Measurements from ENCODE around the gene SNX19.
"Not testable (repeated sequence)": the region's sequence is repeated elsewhere in the genome, so short reads cannot be mapped to it uniquely, and the experiment has no call there.

Gene SNX19

GRCh38 chr11:130872513-130872912 lies 43.8 kb downstream of the SNX19 start:
- no peak for DNase-seq (ENCODE audit: low spot score)

- no peak for DNase-seq (ENCODE audit: low spot score)
Measured at GRCh38 chr11:130872102-130872501, 44.2 kb downstream of the SNX19 start.

DNA sequence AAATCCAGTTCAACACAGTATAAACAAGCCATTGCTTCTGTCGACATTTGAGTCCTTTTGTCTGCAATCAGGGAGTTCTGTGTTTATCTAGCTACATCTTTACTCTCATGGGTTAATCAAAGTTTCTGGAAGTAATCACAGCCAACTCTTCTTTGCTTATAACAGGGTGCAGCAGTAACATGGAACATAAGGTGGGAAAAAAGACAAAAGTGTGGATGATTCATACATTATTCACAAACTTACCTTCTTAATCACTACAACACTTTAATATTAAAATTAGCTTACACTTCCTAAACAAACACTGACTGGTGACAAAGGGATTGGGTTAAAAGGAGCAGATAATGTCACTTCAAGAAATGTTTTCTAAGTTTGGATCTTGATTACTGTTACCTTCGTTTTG lies 44.7 kb downstream of the SNX19 start:
- no peak for DNase-seq (ENCODE audit: low spot score)

DNA sequence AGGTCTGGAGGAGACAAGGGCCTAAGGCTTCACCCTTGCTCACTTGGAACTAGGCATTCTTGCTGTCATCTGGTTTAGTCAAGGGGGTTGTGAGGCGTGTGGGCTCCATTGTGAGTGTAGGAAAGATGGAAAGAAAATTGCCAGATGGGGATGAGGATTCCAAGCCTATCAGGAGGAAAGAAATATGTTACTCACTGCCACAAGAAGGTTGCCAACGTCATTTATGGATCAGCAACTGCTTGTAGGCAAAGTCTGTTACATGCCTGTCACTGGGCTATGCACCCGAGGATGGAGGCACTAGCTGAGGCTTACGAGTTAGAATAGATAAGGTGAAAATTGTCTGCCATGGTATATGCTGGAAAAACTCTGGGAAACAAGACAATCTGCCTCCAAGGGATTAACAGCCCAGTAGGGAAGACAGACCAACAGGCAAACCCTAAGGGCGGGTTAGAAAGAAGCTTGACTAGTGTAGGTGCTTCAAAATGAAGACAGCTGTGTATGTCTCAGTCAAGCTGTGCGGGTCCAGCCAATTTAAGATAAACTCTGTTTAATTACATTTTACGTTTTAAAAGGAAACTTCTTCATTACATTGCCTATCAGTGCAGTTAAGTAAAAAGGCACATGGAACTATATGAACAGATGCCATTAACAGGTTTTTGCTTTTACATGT lies 47.4 kb downstream of the SNX19 start:
- no peak for DNase-seq (ENCODE audit: low spot score)

DNA sequence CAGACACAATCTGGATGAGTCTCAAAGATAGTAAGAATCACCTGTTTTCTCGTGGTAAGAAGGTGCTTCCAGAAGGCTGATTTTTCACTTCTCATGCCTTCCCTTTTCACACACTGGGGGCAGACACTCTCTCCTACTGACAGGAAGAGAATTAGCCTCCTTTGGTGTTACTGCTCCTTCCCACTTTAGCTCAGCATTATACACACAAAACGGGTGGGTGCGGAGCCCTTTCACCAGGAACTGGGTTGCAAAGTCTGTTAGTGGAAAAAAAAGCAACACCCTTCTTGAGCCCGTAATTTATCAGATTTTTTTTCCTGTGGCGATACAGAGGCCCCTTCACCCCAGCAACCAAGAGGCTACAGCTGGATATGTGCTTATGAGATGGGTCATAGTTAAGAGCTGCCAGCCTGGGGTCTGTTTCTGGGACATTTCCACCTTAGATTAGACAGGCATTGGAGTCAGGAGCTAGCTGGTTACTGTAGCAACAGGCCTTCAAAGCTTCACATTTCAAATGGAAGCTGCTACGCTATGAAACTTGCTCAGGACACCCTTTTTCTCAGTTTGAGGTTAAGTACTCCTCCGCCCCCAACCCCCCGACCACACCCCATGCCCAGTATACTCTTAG lies 48.1 kb downstream of the SNX19 start:
- DNase-seq (ENCODE audit: low spot score), result no peak

DNA sequence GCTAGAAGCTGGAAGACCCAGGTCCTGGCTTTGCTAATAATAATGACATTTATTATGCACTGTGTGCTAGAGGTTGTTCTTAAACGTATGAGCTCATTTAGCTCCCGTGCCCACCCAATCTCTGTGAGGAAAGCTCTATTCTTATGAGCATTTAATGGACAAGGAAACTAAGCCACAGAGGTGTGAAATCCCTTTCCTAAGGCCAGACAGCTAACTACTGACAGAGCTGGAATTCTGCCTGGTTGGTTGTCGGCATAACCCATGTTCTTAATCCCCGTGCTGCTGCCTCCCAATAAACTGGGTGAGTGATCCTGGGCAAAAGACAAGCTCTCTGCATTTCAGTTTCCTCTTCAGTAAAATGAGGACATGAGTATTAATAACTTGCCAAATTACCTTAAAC lies 49.4 kb downstream of the SNX19 start:
- DNase-seq (ENCODE audit: low spot score), result no peak

- no peak for DNase-seq (ENCODE audit: low spot score)
Measured at GRCh38 chr11:130865774-130866114, 50.5 kb downstream of the SNX19 start.

GRCh38 chr11:130865091-130865773 lies 51.0 kb downstream of the SNX19 start:
- no peak for DNase-seq (ENCODE audit: low spot score)

GRCh38 chr11:130861902-130862860 lies 54.1 kb downstream of the SNX19 start:
- peak; percentile 88 for DNase-seq (ENCODE audit: low spot score)

DNA sequence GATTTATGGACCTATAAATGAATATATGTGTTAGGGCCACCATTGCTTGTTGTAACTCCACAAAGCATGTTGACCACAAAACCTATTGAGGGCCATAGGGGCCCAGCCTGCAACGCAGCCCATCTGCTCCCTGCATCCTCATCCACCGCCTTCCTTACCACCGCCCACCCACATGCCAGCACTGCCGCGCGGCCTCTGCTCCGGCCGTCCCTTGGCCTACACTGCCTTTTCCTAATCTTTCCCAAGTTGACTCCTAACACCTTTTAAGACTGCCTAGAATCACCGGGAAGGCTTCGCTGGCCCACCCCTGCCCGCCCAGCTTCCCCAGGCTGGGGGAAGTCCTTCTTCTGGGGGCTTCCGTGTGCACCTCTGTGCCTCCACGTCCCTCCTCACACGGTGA lies 55.0 kb downstream of the SNX19 start:
- DNase-seq (ENCODE audit: low spot score), result no peak

DNA sequence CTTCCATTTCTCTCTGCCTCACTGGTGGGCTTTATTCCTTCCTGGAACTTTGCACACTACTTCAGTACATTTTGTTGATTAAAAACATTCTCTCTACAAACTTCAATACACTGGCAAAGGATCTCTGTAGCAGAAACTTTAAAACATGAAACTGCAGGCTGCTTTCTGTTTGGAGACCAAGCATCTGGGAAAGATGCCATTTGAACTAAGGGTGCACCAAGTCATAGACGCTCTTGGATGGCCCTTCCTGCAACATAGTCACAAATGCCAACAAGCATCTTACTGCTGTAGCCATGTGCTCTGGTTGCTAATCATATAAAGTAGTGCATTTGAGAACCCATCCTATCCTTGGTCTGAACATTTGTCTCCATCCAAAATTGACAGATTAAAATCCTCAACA lies 56.4 kb downstream of the SNX19 start:
- DNase-seq (ENCODE audit: low spot score), result no peak

GRCh38 chr11:130858215-130858614 lies 58.1 kb downstream of the SNX19 start:
- peak; percentile 15 for DNase-seq (ENCODE audit: low spot score)

DNA sequence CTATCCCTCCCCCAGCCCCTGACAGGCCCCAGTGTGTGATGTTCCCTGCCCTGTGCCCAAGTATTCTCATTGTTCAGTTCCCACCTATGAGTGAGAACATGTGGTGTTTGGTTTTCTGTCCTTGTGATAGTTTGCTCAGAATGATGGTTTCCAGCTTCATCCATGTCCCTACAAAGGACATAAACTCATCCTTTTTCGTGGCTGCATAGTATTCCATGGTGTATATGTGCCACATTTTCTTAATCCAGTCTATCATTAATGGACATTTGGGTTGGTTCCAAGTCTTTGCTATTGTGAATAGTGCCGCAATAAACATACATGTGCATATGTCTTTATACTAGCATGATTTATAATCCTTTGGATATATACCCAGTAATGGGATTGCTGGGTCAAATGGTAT lies 60.6 kb downstream of the SNX19 start:
- not testable (repeated sequence) for DNase-seq (ENCODE audit: low spot score)

- DNase-seq (ENCODE audit: low spot score), result no peak
Measured at GRCh38 chr11:130854483-130854882, 61.8 kb downstream of the SNX19 start.

GRCh38 chr11:130852589-130852988 lies 63.7 kb downstream of the SNX19 start:
- no peak for DNase-seq (ENCODE audit: low spot score)

- DNase-seq (ENCODE audit: low spot score), result no peak
Measured at GRCh38 chr11:130850185-130850944, 65.9 kb downstream of the SNX19 start.

GRCh38 chr11:130849215-130849568 lies 67.1 kb downstream of the SNX19 start:
- no peak for DNase-seq (ENCODE audit: low spot score)

DNA sequence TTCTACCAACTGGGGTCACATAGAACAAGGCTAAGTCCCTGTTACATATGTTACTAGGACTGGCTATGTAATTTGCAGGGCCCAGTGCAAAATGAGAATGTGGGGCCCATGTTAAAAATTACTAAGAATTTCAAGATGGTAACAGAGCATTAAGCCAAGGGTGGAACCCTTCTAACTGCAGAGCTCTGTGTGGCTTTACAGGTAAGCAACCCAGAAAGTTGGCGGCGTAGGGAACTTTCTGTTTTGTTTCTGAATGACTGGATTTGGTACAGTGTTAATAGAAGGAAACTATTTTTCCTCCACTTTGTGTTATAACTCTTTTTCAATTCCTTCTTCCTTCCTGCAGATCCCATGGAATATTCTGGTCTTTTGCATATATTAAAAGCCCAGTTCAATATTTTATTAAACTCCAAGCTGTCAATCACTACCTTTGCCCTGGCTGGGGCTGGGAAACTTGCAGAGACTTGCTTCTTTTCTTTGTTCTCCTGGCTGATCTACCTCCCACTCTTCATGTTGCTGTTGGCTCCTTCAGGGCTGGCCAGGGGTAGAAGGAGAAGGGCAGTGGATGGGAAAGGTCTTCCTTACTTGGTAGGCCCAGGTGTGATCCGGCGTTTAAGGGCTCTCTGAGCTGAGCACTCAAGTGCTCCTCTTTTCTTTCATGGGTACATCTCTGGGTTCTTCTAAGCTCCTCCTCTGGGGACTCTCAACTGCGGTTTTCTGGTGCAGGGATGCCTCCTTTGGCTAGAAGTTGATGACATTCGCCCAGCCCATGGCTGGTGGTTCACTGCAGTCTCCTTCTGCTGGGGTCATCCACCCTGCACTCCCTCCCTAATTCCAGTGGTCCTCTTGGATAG lies 67.7 kb downstream of the SNX19 start:
- no peak for DNase-seq (ENCODE audit: low spot score)

- peak; percentile 95 for DNase-seq (ENCODE audit: low spot score)
Measured at GRCh38 chr11:130847517-130847916, 68.8 kb downstream of the SNX19 start.

- peak; percentile 43 for DNase-seq (ENCODE audit: low spot score)
Measured at GRCh38 chr11:130846606-130847005, 69.7 kb downstream of the SNX19 start.

- DNase-seq (ENCODE audit: low spot score), result no peak
Measured at GRCh38 chr11:130842001-130842400, 74.3 kb downstream of the SNX19 start.
